K562 (cell line): ENCODE results near the gene MEGF10. TPM values are rescaled to one million over a fixed set of nuclear protein-coding genes. Genes with fewer than 3 reads are reported as not detected.

Experiments
- ATAC-seq: fragments of 200-7000 bp; cut with Tn5 transposase; 3 replicates; pipeline ENCODE4 v1.9.1; 2020; ENCODE audit warnings: moderate library complexity
- BruUV-seq: library from RNA; stranded (reverse); fragments of 400-500 nt; replicated peaks from 2 replicates; lab custom pipeline; 2021; lab: Mats Ljungman, UMichigan
- CTCF ChIA-PET: fragments of 300-600 bp; formaldehyde crosslinking; extraction: SDS; loops from one replicate; lab custom pipeline; 2021; ENCODE audit warnings: low intra/inter-chr PET ratio; lab: Yijun Ruan, JAX
- POLR2A ChIA-PET: fragments of 300-600, 350-650 bp; sonication (Branson Sonifier 250); formaldehyde crosslinking; extraction: SDS; loops from one replicate; lab custom pipeline; 2021; ENCODE audit warnings: antibody characterized with exemption, inconsistent platforms; lab: Yijun Ruan, JAX
- DNase-seq, 4 experiments: peaks; one replicate each; pipeline versions ENCODE4 v3.0.0 to v3.0.0-alpha.2; 2011 to 2018; ENCODE audit warnings: low spot score in 3 of 4, mixed read lengths in 3 of 4; ENCODE audit errors: extremely low read depth in 1 of 4
- FAIRE-seq: peaks from 2 replicates; lab custom pipeline; 2011; peaks lifted over from hg19 to GRCh38; lab: Jason Lieb, UNC
- H2AFZ ChIP-seq: 2 replicates; pipeline ENCODE4 v1.6.0; 2011; ENCODE audit warnings: low read depth, low read length, control low read depth, inconsistent platforms
- H3K27ac ChIP-seq: fragments of 200-600 bp; 3 replicates; pipeline ENCODE4 v1.8.0; 2011; ENCODE audit warnings: low read depth, mild to moderate bottlenecking, control low read depth, inconsistent platforms, low read length, moderate library complexity, mixed read lengths; ENCODE audit errors: extremely low read depth
- H3K27me3 ChIP-seq, 2 experiments: fragments of 300-600 bp in 1 of 2; 2 replicates in 1 of 2; 3 replicates in 1 of 2; pipeline versions ENCODE4 v1.6.0 to v1.8.0; 2011; ENCODE audit warnings: inconsistent platforms in 2 of 2, low read length in 2 of 2, mild to moderate bottlenecking in 1 of 2, mixed read lengths in 1 of 2, moderate library complexity in 1 of 2; ENCODE audit not compliant: control insufficient read depth in 2 of 2, insufficient read depth in 2 of 2
- H3K36me3 ChIP-seq: fragments of 300-600 bp; 3 replicates; pipeline ENCODE4 v1.8.0; 2011; ENCODE audit warnings: mild to moderate bottlenecking, low read length, inconsistent platforms; ENCODE audit not compliant: control insufficient read depth, insufficient read depth
- H3K4me1 ChIP-seq, 2 experiments: fragments of 200-600 bp in 1 of 2; replicated peaks in 1 of 2; 2 replicates in 1 of 2; 3 replicates in 1 of 2; pipeline versions ENCODE4 v1.5.1 to v1.8.0; 2011; ENCODE audit warnings: inconsistent platforms in 2 of 2, low read length in 2 of 2, mild to moderate bottlenecking in 1 of 2, mixed read lengths in 1 of 2, moderate library complexity in 1 of 2; ENCODE audit not compliant: control insufficient read depth in 2 of 2, insufficient read depth in 2 of 2
- H3K4me2 ChIP-seq: 2 replicates; pipeline ENCODE4 v1.6.1; 2011; ENCODE audit warnings: low read length, control low read depth, inconsistent platforms, mixed read lengths; ENCODE audit not compliant: insufficient read depth
- H3K4me3 ChIP-seq: fragments of 200-600 bp; sonication (generic), shearing (Covaris generic); 2 replicates; pipeline ENCODE4 v1.5.1; 2016; ENCODE audit warnings: control low read depth, inconsistent platforms
- H3K79me2 ChIP-seq: fragments of 200-600 bp; 3 replicates; pipeline ENCODE4 v1.8.0; 2011; ENCODE audit warnings: low read length, inconsistent platforms; ENCODE audit not compliant: control insufficient read depth, insufficient read depth
- H3K9ac ChIP-seq, 2 experiments: 2 replicates each; pipeline versions ENCODE4 v1.6.0 to v1.6.1; 2011; ENCODE audit warnings: low read depth in 2 of 2, low read length in 2 of 2, control low read depth in 1 of 2, inconsistent platforms in 1 of 2, mild to moderate bottlenecking in 1 of 2, mixed read lengths in 1 of 2; ENCODE audit not compliant: insufficient read depth in 1 of 2
- H3K9me1 ChIP-seq: one replicate; pipeline ENCODE4 v1.6.0; 2011; ENCODE audit warnings: inconsistent platforms, mild to moderate bottlenecking, low read length, moderate library complexity; ENCODE audit not compliant: control insufficient read depth, insufficient read depth
- H3K9me3 ChIP-seq: replicated peaks from 2 replicates; pipeline ENCODE4 v1.5.1; 2011; ENCODE audit warnings: low read depth, low read length, inconsistent platforms; ENCODE audit not compliant: control insufficient read depth, insufficient read depth
- H4K20me1 ChIP-seq: replicated peaks from 2 replicates; pipeline ENCODE4 v1.6.1; 2011; ENCODE audit warnings: low read length, inconsistent platforms, mixed read lengths; ENCODE audit not compliant: control insufficient read depth, insufficient read depth
- CREBBP ChIP-seq: IDR thresholded peaks from one replicate; pipeline ENCODE4 v1.6.1; 2012; ENCODE audit warnings: low read depth, mild to moderate bottlenecking, control low read depth, inconsistent platforms, low read length
- JUNB ChIP-seq: fragments of 450-650 bp; formaldehyde crosslinking; conservative IDR thresholded peaks from 2 replicates; pipeline ENCODE4 v1.4.0; 2020; ENCODE audit warnings: mild to moderate bottlenecking
- ZBED1 ChIP-seq: IDR thresholded peaks from 2 replicates; pipeline ENCODE4 v1.6.1; 2014
- WGBS: fragments of 100-300 bp; shearing (Covaris generic); methylation state at CpG from one replicate; pipeline ENCODE4 v1.1.6; 2016; ENCODE audit warnings: low coverage, mixed read lengths; ENCODE audit not compliant: insufficient coverage; ENCODE audit errors: missing lambda C conversion rate; 5-methylcytosine and 5-hydroxymethylcytosine counted together
- in situ Hi-C: fragments of 300-500 bp; cut with MboI; formaldehyde crosslinking; loops from 4 replicates; pipeline ENCODE4 v1.15.0; 2018; ENCODE audit warnings: inconsistent platforms, mixed read lengths
- intact Hi-C: fragments of 100-400 bp; cut with micrococcal nuclease; formaldehyde crosslinking; loops from 2 replicates; pipeline ENCODE4 v1.14.2; 2022
- polyA plus RNA-seq, 8 experiments: library from polyadenylated mRNA; depleted of rRNA in 4 of 8; stranded (reverse) in 5 of 8; unstranded in 3 of 8; fragments of >200 nt; fragmentation: Nextera tagmentation in 2 of 8; fragmentation: Illumina TruSeq in 1 of 8; extraction: Ambion mirVana in 2 of 8; extraction: Trizol in 1 of 8; gene quantifications; 2 replicates each; pipeline versions ENCODE4 v1.2.1 to v1.2.3, GENCODE V29; 2011 to 2014; ENCODE audit warnings: inconsistent platforms in 1 of 8, missing spikeins in 1 of 8
- total RNA-seq, 7 experiments: library from RNA; depleted of rRNA in 6 of 7; stranded (reverse); fragments of >200 nt in 6 of 7; fragmentation: Illumina TruSeq in 2 of 7; extraction: Trizol in 2 of 7; gene quantifications; 2 replicates each; pipeline versions ENCODE4 v1.2.1 to v1.2.3, GENCODE V29; 2011 to 2021; ENCODE audit warnings: low replicate concordance in 1 of 7
- TF ChIP-seq, protein P1 (sequence below): sonication (generic); formaldehyde crosslinking; IDR thresholded peaks from 2 replicates; pipeline ENCODE4 v1.8.0; 2022; ENCODE audit warnings: mild to moderate bottlenecking, missing genetic modification reagents
- TF ChIP-seq, protein P2 (sequence below): sonication (generic); formaldehyde crosslinking; IDR thresholded peaks from 2 replicates; pipeline ENCODE4 v1.8.0; 2022; ENCODE audit warnings: mild to moderate bottlenecking, missing genetic modification reagents, borderline replicate concordance

Gene MEGF10
- total and polyA plus RNA-seq, 9 of the 15 experiments (the other 6 are each of a cell fraction or from before 2014, with no cell fraction given): 0.07 TPM; not detected in 8

DNA sequence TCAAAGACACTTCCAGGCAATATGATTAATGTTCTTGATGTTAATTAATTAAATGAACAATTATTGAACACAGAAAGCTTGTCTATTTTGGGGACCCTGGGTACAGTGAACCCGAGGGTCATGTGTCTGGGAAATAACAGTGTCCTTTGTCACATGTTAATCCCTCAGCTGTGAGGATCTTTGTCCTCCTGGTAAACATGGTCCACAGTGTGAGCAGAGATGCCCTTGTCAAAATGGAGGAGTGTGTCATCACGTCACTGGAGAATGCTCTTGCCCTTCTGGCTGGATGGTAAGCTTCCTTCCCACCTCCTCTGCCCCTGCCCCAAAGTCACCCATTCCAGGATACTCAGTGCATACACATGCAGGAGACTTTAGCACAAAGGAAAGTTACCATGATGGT lies 107.9 kb downstream of the MEGF10 start:
- Histone ChIP-seq H3K27ac (no peak overlapping the region), H3K4me1 (no peaks in the 10 kb centered on the region), H3K36me3 (no peaks in the 10 kb centered on the region), H3K4me2 (no peak overlapping the region), H3K27me3 (peaks cover 0 to 7% of the 10 kb centered on the region in 2 experiments; a peak in 2 of 5 replicates), H2AFZ (no peak overlapping the region), H3K9me1 (no peaks in the 10 kb centered on the region), H3K4me3 (no peak overlapping the region), H3K9ac (no peak overlapping the region), H4K20me1 (no peaks in the 10 kb centered on the region), H3K79me2 (no peaks in the 10 kb centered on the region), H3K9me3 (no peaks in the 10 kb centered on the region)
- 0% methylated on average over 2 of the region's 2 CpGs for WGBS
- POLR2A ChIA-PET: interaction anchor here (0.6 kb wide), 1 partner anchor 190 kb away, joined by 3 read pairs; no protein-coding TSS in a partner anchor
- no peak for ATAC-seq
- CTCF ChIA-PET: interaction anchor here (0.6 kb wide), 1 partner anchor 854 kb away, joined by 4 read pairs; no protein-coding TSS in a partner anchor
- intact Hi-C loops (no loop called here), in situ Hi-C loops (no loop called here)
- BruUV-seq: no TSS peak
- no peak for FAIRE-seq
- TF ChIP-seq JUNB (no peak), ZBED1 (no peak), CREBBP (no peak)
- TF ChIP-seq, protein P1, sequence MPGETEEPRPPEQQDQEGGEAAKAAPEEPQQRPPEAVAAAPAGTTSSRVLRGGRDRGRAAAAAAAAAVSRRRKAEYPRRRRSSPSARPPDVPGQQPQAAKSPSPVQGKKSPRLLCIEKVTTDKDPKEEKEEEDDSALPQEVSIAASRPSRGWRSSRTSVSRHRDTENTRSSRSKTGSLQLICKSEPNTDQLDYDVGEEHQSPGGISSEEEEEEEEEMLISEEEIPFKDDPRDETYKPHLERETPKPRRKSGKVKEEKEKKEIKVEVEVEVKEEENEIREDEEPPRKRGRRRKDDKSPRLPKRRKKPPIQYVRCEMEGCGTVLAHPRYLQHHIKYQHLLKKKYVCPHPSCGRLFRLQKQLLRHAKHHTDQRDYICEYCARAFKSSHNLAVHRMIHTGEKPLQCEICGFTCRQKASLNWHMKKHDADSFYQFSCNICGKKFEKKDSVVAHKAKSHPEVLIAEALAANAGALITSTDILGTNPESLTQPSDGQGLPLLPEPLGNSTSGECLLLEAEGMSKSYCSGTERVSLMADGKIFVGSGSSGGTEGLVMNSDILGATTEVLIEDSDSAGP (CRISPR knock-in tag): no peak
- TF ChIP-seq, protein P2, sequence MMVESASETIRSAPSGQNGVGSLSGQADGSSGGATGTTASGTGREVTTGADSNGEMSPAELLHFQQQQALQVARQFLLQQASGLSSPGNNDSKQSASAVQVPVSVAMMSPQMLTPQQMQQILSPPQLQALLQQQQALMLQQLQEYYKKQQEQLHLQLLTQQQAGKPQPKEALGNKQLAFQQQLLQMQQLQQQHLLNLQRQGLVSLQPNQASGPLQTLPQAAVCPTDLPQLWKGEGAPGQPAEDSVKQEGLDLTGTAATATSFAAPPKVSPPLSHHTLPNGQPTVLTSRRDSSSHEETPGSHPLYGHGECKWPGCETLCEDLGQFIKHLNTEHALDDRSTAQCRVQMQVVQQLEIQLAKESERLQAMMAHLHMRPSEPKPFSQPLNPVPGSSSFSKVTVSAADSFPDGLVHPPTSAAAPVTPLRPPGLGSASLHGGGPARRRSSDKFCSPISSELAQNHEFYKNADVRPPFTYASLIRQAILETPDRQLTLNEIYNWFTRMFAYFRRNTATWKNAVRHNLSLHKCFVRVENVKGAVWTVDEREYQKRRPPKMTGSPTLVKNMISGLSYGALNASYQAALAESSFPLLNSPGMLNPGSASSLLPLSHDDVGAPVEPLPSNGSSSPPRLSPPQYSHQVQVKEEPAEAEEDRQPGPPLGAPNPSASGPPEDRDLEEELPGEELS (CRISPR knock-in tag): no peak
- no peak for DNase-seq
